Suprapubic skin (tissue), 4 donors: Measurements from ENCODE around the gene EMP3.

Experiments
- EP300 ChIP-seq: sonication (generic); formaldehyde crosslinking; IDR thresholded peaks from one replicate; pipeline ENCODE4 v1.6.1; 2017; ENCODE audit warnings: antibody characterized with exemption
- POLR2AphosphoS5 ChIP-seq, 3 donors: sonication (generic); formaldehyde crosslinking; IDR thresholded peaks; one replicate each; pipeline ENCODE4 v1.6.1; 2017; ENCODE audit warnings: antibody characterized with exemption in 3 of 3
- TF ChIP-seq, protein P1 (sequence below), 2 donors: fragments of 200-600 bp in 1 of 2; fragments of 450-650 bp in 1 of 2; sonication (generic) in 1 of 2; IDR thresholded peaks; one replicate each; pipeline ENCODE4 v1.5.1; 2016 to 2019; ENCODE audit warnings: antibody characterized with exemption in 2 of 2, mild to moderate bottlenecking in 1 of 2, moderate library complexity in 1 of 2

DNA sequence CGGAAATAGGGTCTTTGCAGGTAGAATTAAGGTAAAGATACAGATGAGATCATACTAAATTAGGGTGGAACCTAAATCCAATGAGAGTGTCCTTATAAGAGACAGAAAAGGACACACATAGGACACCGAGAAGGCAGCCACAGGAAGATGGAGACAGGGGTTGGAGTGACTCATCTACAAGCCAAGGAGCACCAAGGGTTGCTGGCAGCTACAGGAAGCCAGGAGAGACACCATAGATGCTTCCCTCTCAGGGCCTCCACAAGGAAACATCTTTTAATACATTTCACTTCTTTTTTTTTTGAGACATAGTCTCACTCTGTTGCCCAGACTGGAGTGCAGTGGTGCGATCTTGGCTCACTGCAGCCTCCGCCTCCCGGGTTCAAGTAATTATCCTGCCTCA is 28.3 kb downstream of the EMP3 start:
- TF ChIP-seq POLR2AphosphoS5 (IDR thresholded peaks at IDR 0.05), result no peak
- no peak for TF ChIP-seq EP300
- TF ChIP-seq, protein P1, sequence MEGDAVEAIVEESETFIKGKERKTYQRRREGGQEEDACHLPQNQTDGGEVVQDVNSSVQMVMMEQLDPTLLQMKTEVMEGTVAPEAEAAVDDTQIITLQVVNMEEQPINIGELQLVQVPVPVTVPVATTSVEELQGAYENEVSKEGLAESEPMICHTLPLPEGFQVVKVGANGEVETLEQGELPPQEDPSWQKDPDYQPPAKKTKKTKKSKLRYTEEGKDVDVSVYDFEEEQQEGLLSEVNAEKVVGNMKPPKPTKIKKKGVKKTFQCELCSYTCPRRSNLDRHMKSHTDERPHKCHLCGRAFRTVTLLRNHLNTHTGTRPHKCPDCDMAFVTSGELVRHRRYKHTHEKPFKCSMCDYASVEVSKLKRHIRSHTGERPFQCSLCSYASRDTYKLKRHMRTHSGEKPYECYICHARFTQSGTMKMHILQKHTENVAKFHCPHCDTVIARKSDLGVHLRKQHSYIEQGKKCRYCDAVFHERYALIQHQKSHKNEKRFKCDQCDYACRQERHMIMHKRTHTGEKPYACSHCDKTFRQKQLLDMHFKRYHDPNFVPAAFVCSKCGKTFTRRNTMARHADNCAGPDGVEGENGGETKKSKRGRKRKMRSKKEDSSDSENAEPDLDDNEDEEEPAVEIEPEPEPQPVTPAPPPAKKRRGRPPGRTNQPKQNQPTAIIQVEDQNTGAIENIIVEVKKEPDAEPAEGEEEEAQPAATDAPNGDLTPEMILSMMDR (IDR thresholded peaks at IDR 0.05), result no peak
